Measurements from ENCODE around the gene GABBR2.

GRCh38 chr9:98295824-98296223 lies 412.9 kb downstream of the GABBR2 start:
- TF ChIP-seq CTCF (IDR thresholded peaks at IDR 0.05) (no peak), POLR2A (IDR thresholded peaks at IDR 0.05) (no peak)
